ENCODE measurements around the gene CBARP. TPM values are rescaled to one million over a fixed set of nuclear protein-coding genes. Genes with fewer than 3 reads are reported as not detected.

Gene CBARP
- polyA plus RNA-seq, 1 donor from 2014 or later, result 18.2 TPM

DNA sequence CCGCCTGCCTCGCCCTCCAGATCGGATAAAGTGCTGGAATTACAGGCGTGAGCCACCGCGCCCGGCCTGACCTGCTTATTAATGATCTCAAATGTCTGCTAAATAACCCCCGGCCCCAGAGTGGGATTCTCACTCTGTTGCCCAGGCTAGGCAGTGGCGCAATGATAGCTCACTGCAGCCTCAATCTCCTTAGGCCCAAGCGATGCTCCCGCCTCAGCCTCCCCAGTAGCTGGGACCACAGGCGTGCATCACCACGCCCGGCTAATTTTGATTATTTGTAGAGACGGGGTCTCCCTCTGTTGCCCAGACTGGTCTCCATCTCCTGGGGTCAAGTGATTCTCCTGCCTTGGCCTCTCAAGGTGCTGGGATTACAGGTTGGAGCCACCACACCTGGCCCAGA is 3.1 kb upstream of the CBARP start:
- H4K20me1 ChIP-seq (ENCODE audit: insufficient read depth), result no peaks in the 10 kb centered on the region
- TF ChIP-seq EZH2 (IDR thresholded peaks at IDR 0.05; ENCODE audit: borderline replicate concordance, insufficient read depth, low read length, poor library complexity, severe bottlenecking), result no peak
- TF ChIP-seq MXI1 (conservative IDR thresholded peaks at IDR 0.05; ENCODE audit: poor library complexity, severe bottlenecking), result no peak
- no peak for TF ChIP-seq SMC3 (conservative IDR thresholded peaks at IDR 0.05; ENCODE audit: poor library complexity)
- no peak for TF ChIP-seq RAD21 (conservative IDR thresholded peaks at IDR 0.05)
- TF ChIP-seq POLR2AphosphoS5 (IDR thresholded peaks at IDR 0.05), result no peak
- TF ChIP-seq, protein P1, sequence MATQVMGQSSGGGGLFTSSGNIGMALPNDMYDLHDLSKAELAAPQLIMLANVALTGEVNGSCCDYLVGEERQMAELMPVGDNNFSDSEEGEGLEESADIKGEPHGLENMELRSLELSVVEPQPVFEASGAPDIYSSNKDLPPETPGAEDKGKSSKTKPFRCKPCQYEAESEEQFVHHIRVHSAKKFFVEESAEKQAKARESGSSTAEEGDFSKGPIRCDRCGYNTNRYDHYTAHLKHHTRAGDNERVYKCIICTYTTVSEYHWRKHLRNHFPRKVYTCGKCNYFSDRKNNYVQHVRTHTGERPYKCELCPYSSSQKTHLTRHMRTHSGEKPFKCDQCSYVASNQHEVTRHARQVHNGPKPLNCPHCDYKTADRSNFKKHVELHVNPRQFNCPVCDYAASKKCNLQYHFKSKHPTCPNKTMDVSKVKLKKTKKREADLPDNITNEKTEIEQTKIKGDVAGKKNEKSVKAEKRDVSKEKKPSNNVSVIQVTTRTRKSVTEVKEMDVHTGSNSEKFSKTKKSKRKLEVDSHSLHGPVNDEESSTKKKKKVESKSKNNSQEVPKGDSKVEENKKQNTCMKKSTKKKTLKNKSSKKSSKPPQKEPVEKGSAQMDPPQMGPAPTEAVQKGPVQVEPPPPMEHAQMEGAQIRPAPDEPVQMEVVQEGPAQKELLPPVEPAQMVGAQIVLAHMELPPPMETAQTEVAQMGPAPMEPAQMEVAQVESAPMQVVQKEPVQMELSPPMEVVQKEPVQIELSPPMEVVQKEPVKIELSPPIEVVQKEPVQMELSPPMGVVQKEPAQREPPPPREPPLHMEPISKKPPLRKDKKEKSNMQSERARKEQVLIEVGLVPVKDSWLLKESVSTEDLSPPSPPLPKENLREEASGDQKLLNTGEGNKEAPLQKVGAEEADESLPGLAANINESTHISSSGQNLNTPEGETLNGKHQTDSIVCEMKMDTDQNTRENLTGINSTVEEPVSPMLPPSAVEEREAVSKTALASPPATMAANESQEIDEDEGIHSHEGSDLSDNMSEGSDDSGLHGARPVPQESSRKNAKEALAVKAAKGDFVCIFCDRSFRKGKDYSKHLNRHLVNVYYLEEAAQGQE (IDR thresholded peaks at IDR 0.05; ENCODE audit: borderline replicate concordance), result no peak
- no peak for TF ChIP-seq EP300 (conservative IDR thresholded peaks at IDR 0.05; ENCODE audit: poor library complexity, severe bottlenecking)
- TF ChIP-seq CTCF (IDR thresholded peaks at IDR 0.05; ENCODE audit: poor library complexity, severe bottlenecking), result no peak
- peaks cover 4% of the 10 kb centered on the region for H3F3A ChIP-seq (ENCODE audit: insufficient read depth, low read length, poor library complexity, severe bottlenecking)
- H2AFZ ChIP-seq (ENCODE audit: low read depth, low read length), result peak overlapping the region; percentile 14
- H3K4me2 ChIP-seq (ENCODE audit: low read length), result peak overlapping the region; percentile 80
- no peaks in the 10 kb centered on the region for H3K27me3 ChIP-seq (ENCODE audit: insufficient read depth, low read depth, low read length)
- H3K9me2 ChIP-seq (ENCODE audit: insufficient read depth, low read length), result no peaks in the 10 kb centered on the region
- peak overlapping the region; percentile 73 for H3K27ac ChIP-seq (ENCODE audit: low read length)
- no peaks in the 10 kb centered on the region for H3K9me3 ChIP-seq (ENCODE audit: low read length)
- H3K4me3 ChIP-seq (ENCODE audit: low read length), result peak overlapping the region; percentile 88
- peaks cover 6% of the 10 kb centered on the region for H3K79me2 ChIP-seq (replicated peaks; ENCODE audit: insufficient read depth, low read length)
- H3K36me3 ChIP-seq (ENCODE audit: insufficient read depth, low read length), result no peaks in the 10 kb centered on the region
- peak overlapping the region; percentile 82 for H3K9ac ChIP-seq (ENCODE audit: low read length)

DNA sequence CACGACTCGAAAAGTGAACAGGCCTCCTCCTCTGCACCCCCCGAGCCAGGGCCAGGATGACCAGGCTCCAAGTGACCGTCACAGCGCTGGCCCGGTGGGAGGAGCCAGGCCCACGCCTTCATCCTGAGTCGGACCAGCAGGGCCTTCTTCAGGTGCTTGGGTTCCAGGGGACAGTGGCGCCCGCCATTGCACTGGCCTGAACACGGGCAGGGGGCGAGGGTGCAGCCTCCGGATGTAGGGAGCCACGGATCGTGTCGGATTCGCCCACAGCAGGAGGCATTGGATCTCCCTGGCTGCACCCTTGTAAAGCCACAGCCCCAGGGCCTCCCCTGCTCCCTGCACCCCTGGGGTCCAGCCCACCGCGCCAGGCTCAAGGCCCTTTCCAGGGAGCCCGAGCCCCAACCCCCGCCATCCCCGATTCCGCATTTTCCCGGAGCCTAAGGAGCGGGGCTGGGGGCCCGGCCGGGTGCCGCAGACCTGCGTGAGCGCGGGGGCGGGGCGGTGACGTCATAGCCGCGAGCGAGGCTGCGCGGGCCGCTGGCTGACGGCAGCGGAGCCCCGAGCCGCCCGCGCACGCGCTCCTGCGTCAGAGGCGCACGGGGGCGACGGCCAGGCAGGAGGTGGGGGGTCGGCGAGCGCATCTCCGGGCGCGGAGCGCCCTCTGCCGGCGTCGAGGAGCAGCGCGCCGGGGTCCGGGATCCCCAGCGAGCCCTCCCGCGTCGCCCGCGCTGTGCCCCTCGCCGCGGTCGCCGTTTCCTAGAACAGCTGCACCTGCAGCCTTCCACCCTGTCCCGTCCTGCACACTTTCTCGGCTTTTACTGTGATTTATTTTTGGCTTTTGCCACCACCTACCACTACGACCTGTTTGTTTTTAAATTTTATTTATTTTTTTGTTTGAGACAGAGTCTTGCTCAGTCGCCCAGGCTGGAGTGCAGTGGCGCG is 2.3 kb upstream of the CBARP start:
- TF ChIP-seq, protein P1 (IDR thresholded peaks at IDR 0.05; ENCODE audit: borderline replicate concordance), result no peak
- TF ChIP-seq MXI1 (conservative IDR thresholded peaks at IDR 0.05; ENCODE audit: poor library complexity, severe bottlenecking) (peak; percentile 63), EZH2 (IDR thresholded peaks at IDR 0.05; ENCODE audit: borderline replicate concordance, insufficient read depth, low read length, poor library complexity, severe bottlenecking) (no peak), RAD21 (conservative IDR thresholded peaks at IDR 0.05) (peak; percentile 93), TAF1 (IDR thresholded peaks at IDR 0.05; ENCODE audit: low read depth) (no peak), SMC3 (conservative IDR thresholded peaks at IDR 0.05; ENCODE audit: poor library complexity) (peak; percentile 82), EP300 (conservative IDR thresholded peaks at IDR 0.05; ENCODE audit: poor library complexity, severe bottlenecking) (peak; percentile 87), POLR2AphosphoS5 (IDR thresholded peaks at IDR 0.05) (peak; percentile 76), CTCF (IDR thresholded peaks at IDR 0.05; ENCODE audit: poor library complexity, severe bottlenecking) (peak; percentile 99)
- Histone ChIP-seq H3K9ac (ENCODE audit: low read length) (peak overlapping the region; percentile 92), H3K9me3 (ENCODE audit: low read length) (no peaks in the 10 kb centered on the region), H3K79me2 (replicated peaks; ENCODE audit: insufficient read depth, low read length) (peaks cover 13% of the 10 kb centered on the region), H3K4me2 (ENCODE audit: low read length) (peak overlapping the region; percentile 82), H3K9me2 (ENCODE audit: insufficient read depth, low read length) (no peaks in the 10 kb centered on the region), H3K4me3 (ENCODE audit: low read length) (peak overlapping the region; percentile 69), H3F3A (ENCODE audit: insufficient read depth, low read length, poor library complexity, severe bottlenecking) (peaks cover 4% of the 10 kb centered on the region), H3K27me3 (ENCODE audit: insufficient read depth, low read depth, low read length) (no peaks in the 10 kb centered on the region), H3K27ac (ENCODE audit: low read length) (peak overlapping the region; percentile 94), H2AFZ (ENCODE audit: low read depth, low read length) (no peak overlapping the region), H3K36me3 (ENCODE audit: insufficient read depth, low read length) (no peaks in the 10 kb centered on the region), H4K20me1 (ENCODE audit: insufficient read depth) (no peaks in the 10 kb centered on the region)
